HepG2 (cell line): ENCODE data around the gene PLA2G12B. TPM values are rescaled to one million over a fixed set of nuclear protein-coding genes. Genes with fewer than 3 reads are reported as not detected.
A peak's percentile ranks its signal among the peaks of the same experiment; 100 is the strongest.

Experiments used
- CAMTA2 ChIP-seq: sonication (generic); formaldehyde crosslinking; IDR thresholded peaks from 2 replicates; pipeline ENCODE4 v1.4.0; 2020; ENCODE audit warnings: mild to moderate bottlenecking, missing genetic modification reagents, borderline replicate concordance
- CBFB ChIP-seq: sonication (generic); formaldehyde crosslinking; IDR thresholded peaks from 2 replicates; pipeline ENCODE4 v1.4.0; 2020; ENCODE audit warnings: missing genetic modification reagents
- CHCHD3 ChIP-seq: sonication (generic); formaldehyde crosslinking; IDR thresholded peaks from 2 replicates; pipeline ENCODE4 v1.8.0; 2022; ENCODE audit warnings: mild to moderate bottlenecking, missing genetic modification reagents, moderate library complexity
- CSRNP2 ChIP-seq: sonication (generic); formaldehyde crosslinking; conservative IDR thresholded peaks from 2 replicates; pipeline ENCODE4 v1.8.0; 2022; ENCODE audit warnings: low read depth, missing genetic modification reagents
- DNMT3B ChIP-seq: conservative IDR thresholded peaks from 2 replicates; pipeline ENCODE4 v1.6.1; 2016; ENCODE audit warnings: missing biosample characterization, control low read depth
- E2F5 ChIP-seq: sonication (generic); formaldehyde crosslinking; conservative IDR thresholded peaks from 2 replicates; pipeline ENCODE4 v1.4.0; 2020; ENCODE audit warnings: missing genetic modification reagents
- HMGA1 ChIP-seq: sonication (generic); formaldehyde crosslinking; conservative IDR thresholded peaks from 2 replicates; pipeline ENCODE4 v1.4.0; 2020; ENCODE audit warnings: missing genetic modification reagents
- ISL2 ChIP-seq: sonication (generic); formaldehyde crosslinking; IDR thresholded peaks from 2 replicates; pipeline ENCODE4 v1.5.0; 2020; ENCODE audit warnings: missing genetic modification reagents
- KDM5B ChIP-seq: sonication (generic); formaldehyde crosslinking; IDR thresholded peaks from 2 replicates; pipeline ENCODE4 v1.4.0; 2020; ENCODE audit warnings: missing genetic modification reagents, mild to moderate bottlenecking, borderline replicate concordance
- LBX2 ChIP-seq: sonication (generic); formaldehyde crosslinking; IDR thresholded peaks from 2 replicates; pipeline ENCODE4 v1.5.0; 2020; ENCODE audit warnings: missing genetic modification reagents, mild to moderate bottlenecking, borderline replicate concordance
- RARA ChIP-seq: IDR thresholded peaks from 2 replicates; pipeline ENCODE4 v1.6.1; 2016; ENCODE audit warnings: missing genetic modification reagents, missing compliant biosample characterization
- SATB2 ChIP-seq: sonication (generic); formaldehyde crosslinking; IDR thresholded peaks from 2 replicates; pipeline ENCODE4 v1.5.0; 2020; ENCODE audit warnings: missing genetic modification reagents
- SMARCE1 ChIP-seq: fragments of 450-650 bp; IDR thresholded peaks from 2 replicates; pipeline ENCODE4 v1.6.1; 2017; ENCODE audit warnings: borderline replicate concordance
- TBL1XR1 ChIP-seq: fragments of 150-350 bp; IDR thresholded peaks from 2 replicates; pipeline ENCODE4 v1.6.1; 2014; ENCODE audit warnings: borderline replicate concordance, low read length; ENCODE audit not compliant: partially characterized antibody
- ZKSCAN5 ChIP-seq: sonication (generic); formaldehyde crosslinking; IDR thresholded peaks from 2 replicates; pipeline ENCODE4 v1.5.1; 2020; ENCODE audit warnings: mild to moderate bottlenecking, missing genetic modification reagents
- ZNF124 ChIP-seq: sonication (generic); formaldehyde crosslinking; IDR thresholded peaks from 2 replicates; pipeline ENCODE4 v1.4.0; 2020; ENCODE audit warnings: missing genetic modification reagents
- ZNF20 ChIP-seq: sonication (generic); formaldehyde crosslinking; IDR thresholded peaks from 2 replicates; pipeline ENCODE4 v1.4.0; 2020; ENCODE audit warnings: mild to moderate bottlenecking, moderate library complexity, missing genetic modification reagents
- ZNF30 ChIP-seq: sonication (generic); formaldehyde crosslinking; IDR thresholded peaks from 2 replicates; pipeline ENCODE4 v1.5.0; 2020; ENCODE audit warnings: mild to moderate bottlenecking, missing genetic modification reagents
- ZNF337 ChIP-seq: sonication (generic); formaldehyde crosslinking; IDR thresholded peaks from 2 replicates; pipeline ENCODE4 v1.5.1; 2020; ENCODE audit warnings: missing genetic modification reagents, low read depth, mild to moderate bottlenecking, borderline replicate concordance
- ZNF33A ChIP-seq: sonication (generic); formaldehyde crosslinking; IDR thresholded peaks from 2 replicates; pipeline ENCODE4 v1.5.1; 2020; ENCODE audit warnings: missing genetic modification reagents, mild to moderate bottlenecking, moderate library complexity, borderline replicate concordance
- ZNF468 ChIP-seq: sonication (generic); formaldehyde crosslinking; IDR thresholded peaks from 2 replicates; pipeline ENCODE4 v1.8.0; 2022; ENCODE audit warnings: mild to moderate bottlenecking, moderate library complexity, missing genetic modification reagents
- ZNF563 ChIP-seq: sonication (generic); formaldehyde crosslinking; IDR thresholded peaks from 2 replicates; pipeline ENCODE4 v1.8.0; 2022; ENCODE audit warnings: mild to moderate bottlenecking, moderate library complexity, missing genetic modification reagents
- polyA plus RNA-seq, 8 experiments: library from polyadenylated mRNA; depleted of rRNA in 3 of 8; stranded (reverse) in 7 of 8; unstranded in 1 of 8; fragments of >200 nt; fragmentation: Illumina TruSeq in 4 of 8; extraction: Trizol in 4 of 8; gene quantifications; 2 replicates each; pipeline versions ENCODE4 v1.2.1 to v1.2.3, GENCODE V29; 2011 to 2016; ENCODE audit warnings: low read depth in 4 of 8, missing spikeins in 1 of 8, mixed read lengths in 1 of 8; ENCODE audit not compliant: insufficient read depth in 1 of 8
- total RNA-seq, 5 experiments: library from RNA; depleted of rRNA; stranded (reverse); fragments of >200 nt; fragmentation: Illumina TruSeq; extraction: Trizol; gene quantifications; 2 replicates each; pipeline ENCODE4 v1.2.3, GENCODE V29; 2016; ENCODE audit warnings: low read depth in 1 of 5
- TF ChIP-seq, protein P1 (sequence below): sonication (generic); formaldehyde crosslinking; IDR thresholded peaks from 2 replicates; pipeline ENCODE4 v1.4.0; 2020; ENCODE audit warnings: missing genetic modification reagents
- TF ChIP-seq, protein P2 (sequence below): IDR thresholded peaks from 2 replicates; pipeline ENCODE4 v1.6.1; 2012; ENCODE audit warnings: inconsistent platforms
- TF ChIP-seq, protein P3 (sequence below): sonication (generic); formaldehyde crosslinking; conservative IDR thresholded peaks from 2 replicates; pipeline ENCODE4 v1.4.0; 2020; ENCODE audit warnings: missing genetic modification reagents

The PLA2G12B gene
- total and polyA plus RNA-seq, 2 of the 13 experiments (the other 11 are each of a cell fraction or from before 2014, with no cell fraction given), result 7.7 to 38.0 TPM

GRCh38 chr10:72952642-72953158 is 1.9 kb downstream of the PLA2G12B start (continued):
- no peak for TF ChIP-seq E2F5
- TF ChIP-seq RARA (CRISPR knock-in tag), result no peak
- TF ChIP-seq, protein P1, sequence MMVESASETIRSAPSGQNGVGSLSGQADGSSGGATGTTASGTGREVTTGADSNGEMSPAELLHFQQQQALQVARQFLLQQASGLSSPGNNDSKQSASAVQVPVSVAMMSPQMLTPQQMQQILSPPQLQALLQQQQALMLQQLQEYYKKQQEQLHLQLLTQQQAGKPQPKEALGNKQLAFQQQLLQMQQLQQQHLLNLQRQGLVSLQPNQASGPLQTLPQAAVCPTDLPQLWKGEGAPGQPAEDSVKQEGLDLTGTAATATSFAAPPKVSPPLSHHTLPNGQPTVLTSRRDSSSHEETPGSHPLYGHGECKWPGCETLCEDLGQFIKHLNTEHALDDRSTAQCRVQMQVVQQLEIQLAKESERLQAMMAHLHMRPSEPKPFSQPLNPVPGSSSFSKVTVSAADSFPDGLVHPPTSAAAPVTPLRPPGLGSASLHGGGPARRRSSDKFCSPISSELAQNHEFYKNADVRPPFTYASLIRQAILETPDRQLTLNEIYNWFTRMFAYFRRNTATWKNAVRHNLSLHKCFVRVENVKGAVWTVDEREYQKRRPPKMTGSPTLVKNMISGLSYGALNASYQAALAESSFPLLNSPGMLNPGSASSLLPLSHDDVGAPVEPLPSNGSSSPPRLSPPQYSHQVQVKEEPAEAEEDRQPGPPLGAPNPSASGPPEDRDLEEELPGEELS, result peak; percentile 73
- no peak for TF ChIP-seq KDM5B (CRISPR knock-in tag)
- no peak for TF ChIP-seq ZNF563 (CRISPR knock-in tag)
- no peak for TF ChIP-seq CBFB
- no peak for TF ChIP-seq LBX2 (CRISPR knock-in tag)
- no peak for TF ChIP-seq CHCHD3 (CRISPR knock-in tag)
- no peak for TF ChIP-seq DNMT3B (CRISPR knock-in tag)
- no peak for TF ChIP-seq CAMTA2 (CRISPR knock-in tag)
- no peak for TF ChIP-seq ZNF337 (CRISPR knock-in tag)
- peak; percentile 20; the same call in 1 of the 2 replicates for TF ChIP-seq ISL2 (CRISPR knock-in tag)
- TF ChIP-seq, protein P2, sequence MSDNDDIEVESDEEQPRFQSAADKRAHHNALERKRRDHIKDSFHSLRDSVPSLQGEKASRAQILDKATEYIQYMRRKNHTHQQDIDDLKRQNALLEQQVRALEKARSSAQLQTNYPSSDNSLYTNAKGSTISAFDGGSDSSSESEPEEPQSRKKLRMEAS, result no peak
- no peak for TF ChIP-seq ZNF20
- TF ChIP-seq ZKSCAN5 (CRISPR knock-in tag), result no peak
- TF ChIP-seq ZNF33A, result no peak
- TF ChIP-seq CSRNP2, result no peak
- TF ChIP-seq SMARCE1, result no peak
- no peak for TF ChIP-seq SATB2 (CRISPR knock-in tag)
- TF ChIP-seq HMGA1 (CRISPR knock-in tag), result no peak
- 0 out of 2 replicates have a peak, but pooled peaks have one; percentile 16 for TF ChIP-seq ZNF124 (CRISPR knock-in tag)
- TF ChIP-seq ZNF30 (CRISPR knock-in tag), result no peak
- TF ChIP-seq ZNF468, result no peak
- TF ChIP-seq, protein P3, sequence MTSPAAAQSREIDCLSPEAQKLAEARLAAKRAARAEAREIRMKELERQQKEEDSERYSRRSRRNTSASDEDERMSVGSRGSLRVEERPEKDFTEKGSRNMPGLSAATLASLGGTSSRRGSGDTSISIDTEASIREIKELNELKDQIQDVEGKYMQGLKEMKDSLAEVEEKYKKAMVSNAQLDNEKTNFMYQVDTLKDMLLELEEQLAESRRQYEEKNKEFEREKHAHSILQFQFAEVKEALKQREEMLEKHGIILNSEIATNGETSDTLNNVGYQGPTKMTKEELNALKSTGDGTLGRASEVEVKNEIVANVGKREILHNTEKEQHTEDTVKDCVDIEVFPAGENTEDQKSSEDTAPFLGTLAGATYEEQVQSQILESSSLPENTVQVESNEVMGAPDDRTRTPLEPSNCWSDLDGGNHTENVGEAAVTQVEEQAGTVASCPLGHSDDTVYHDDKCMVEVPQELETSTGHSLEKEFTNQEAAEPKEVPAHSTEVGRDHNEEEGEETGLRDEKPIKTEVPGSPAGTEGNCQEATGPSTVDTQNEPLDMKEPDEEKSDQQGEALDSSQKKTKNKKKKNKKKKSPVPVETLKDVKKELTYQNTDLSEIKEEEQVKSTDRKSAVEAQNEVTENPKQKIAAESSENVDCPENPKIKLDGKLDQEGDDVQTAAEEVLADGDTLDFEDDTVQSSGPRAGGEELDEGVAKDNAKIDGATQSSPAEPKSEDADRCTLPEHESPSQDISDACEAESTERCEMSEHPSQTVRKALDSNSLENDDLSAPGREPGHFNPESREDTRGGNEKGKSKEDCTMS, result no peak
- no peak for TF ChIP-seq TBL1XR1
